NCI-H748 (cell line): ENCODE results near the gene SOX9.
"Not testable (repeated sequence)": the region's sequence is repeated elsewhere in the genome, so short reads cannot be mapped to it uniquely, and the experiment has no call there.

Source experiments
- DNase-seq: peaks from one replicate; lab custom pipeline; 2025; ENCODE audit not compliant: unreplicated experiment; lab: John Stamatoyannopoulos, UW

The SOX9 gene

GRCh38 chr17:72110942-72111318 lies 9.9 kb upstream of the SOX9 start:
- peak; percentile 89 for DNase-seq

- peak; percentile 95 for DNase-seq
Observed at GRCh38 chr17:72111336-72111923, 9.4 kb upstream of the SOX9 start.

- DNase-seq: not testable (repeated sequence)
Observed at GRCh38 chr17:72111926-72112325, 8.9 kb upstream of the SOX9 start.

GRCh38 chr17:72113751-72114150 lies 7.1 kb upstream of the SOX9 start:
- DNase-seq: no peak

GRCh38 chr17:72115781-72116525 lies 4.9 kb upstream of the SOX9 start:
- DNase-seq: no peak

GRCh38 chr17:72116661-72117521 lies 3.9 kb upstream of the SOX9 start:
- DNase-seq: no peak

- no peak for DNase-seq
Observed at GRCh38 chr17:72117535-72118334, 3.1 kb upstream of the SOX9 start.

GRCh38 chr17:72118335-72119076 lies 2.3 kb upstream of the SOX9 start:
- peak; percentile 87 for DNase-seq

- DNase-seq: peak; percentile 67
Observed at GRCh38 chr17:72119077-72119872, 1.5 kb upstream of the SOX9 start.

GRCh38 chr17:72119873-72120641 lies 763 bp upstream of the SOX9 start:
- peak; percentile 93 for DNase-seq

- DNase-seq: peak; percentile 78
Observed at GRCh38 chr17:72121164-72122009, 567 bp downstream of the SOX9 start.

GRCh38 chr17:72122010-72122764 lies 1.4 kb downstream of the SOX9 start:
- DNase-seq: peak; percentile 56

- no peak for DNase-seq
Observed at GRCh38 chr17:72122765-72123529, 2.1 kb downstream of the SOX9 start.

GRCh38 chr17:72123530-72124437 lies 3.0 kb downstream of the SOX9 start:
- no peak for DNase-seq

- no peak for DNase-seq
Observed at GRCh38 chr17:72124438-72124775, 3.6 kb downstream of the SOX9 start.
